Upper lobe of left lung (tissue), 4 donors: Measurements from ENCODE around the gene CPLANE1.

Source experiments
- POLR2A ChIP-seq, 4 donors: fragments of 450-650 bp; IDR thresholded peaks; one replicate each; pipeline ENCODE4 v1.5.1; 2016 to 2017; ENCODE audit warnings: antibody characterized with exemption in 4 of 4, mild to moderate bottlenecking in 2 of 4
- POLR2AphosphoS5 ChIP-seq, 2 donors: sonication (generic); formaldehyde crosslinking; IDR thresholded peaks; one replicate each; pipeline ENCODE4 v1.5.1; 2017; ENCODE audit warnings: antibody characterized with exemption in 2 of 2
- TF ChIP-seq, protein P1 (sequence below), 6 experiments: fragments of 450-650 bp in 4 of 6; fragments of 200-600 bp in 2 of 6; sonication (generic) in 2 of 6; IDR thresholded peaks; one replicate each; pipeline ENCODE4 v1.5.1; 2016 to 2019; ENCODE audit warnings: antibody characterized with exemption in 6 of 6

DNA sequence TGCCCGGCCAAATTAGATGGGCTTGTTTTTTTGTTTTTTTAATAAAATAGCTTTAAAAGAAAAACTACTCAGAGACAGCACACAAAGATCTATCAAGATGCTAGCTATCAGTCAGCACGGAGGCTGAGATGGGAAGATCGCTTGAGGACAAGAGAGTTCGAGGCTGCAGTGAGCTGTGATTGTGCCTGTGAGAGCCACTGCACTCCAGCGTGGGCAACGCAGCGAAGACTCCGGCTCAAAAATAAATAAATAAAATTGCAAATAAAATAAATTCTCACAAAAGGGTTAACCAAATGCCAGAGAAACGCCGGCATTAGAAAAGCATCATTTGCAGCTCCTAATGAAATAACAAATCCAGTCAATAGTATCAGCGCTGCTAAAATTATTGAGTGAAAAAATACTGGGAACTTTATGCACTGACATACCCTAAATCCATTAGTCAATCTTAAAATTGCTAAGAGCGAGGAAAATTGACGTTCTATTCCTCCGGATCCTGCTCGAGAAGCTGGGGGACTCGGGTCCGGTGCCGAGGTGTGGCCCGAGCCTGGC, 681 bp downstream of the CPLANE1 start:
- TF ChIP-seq, protein P1, sequence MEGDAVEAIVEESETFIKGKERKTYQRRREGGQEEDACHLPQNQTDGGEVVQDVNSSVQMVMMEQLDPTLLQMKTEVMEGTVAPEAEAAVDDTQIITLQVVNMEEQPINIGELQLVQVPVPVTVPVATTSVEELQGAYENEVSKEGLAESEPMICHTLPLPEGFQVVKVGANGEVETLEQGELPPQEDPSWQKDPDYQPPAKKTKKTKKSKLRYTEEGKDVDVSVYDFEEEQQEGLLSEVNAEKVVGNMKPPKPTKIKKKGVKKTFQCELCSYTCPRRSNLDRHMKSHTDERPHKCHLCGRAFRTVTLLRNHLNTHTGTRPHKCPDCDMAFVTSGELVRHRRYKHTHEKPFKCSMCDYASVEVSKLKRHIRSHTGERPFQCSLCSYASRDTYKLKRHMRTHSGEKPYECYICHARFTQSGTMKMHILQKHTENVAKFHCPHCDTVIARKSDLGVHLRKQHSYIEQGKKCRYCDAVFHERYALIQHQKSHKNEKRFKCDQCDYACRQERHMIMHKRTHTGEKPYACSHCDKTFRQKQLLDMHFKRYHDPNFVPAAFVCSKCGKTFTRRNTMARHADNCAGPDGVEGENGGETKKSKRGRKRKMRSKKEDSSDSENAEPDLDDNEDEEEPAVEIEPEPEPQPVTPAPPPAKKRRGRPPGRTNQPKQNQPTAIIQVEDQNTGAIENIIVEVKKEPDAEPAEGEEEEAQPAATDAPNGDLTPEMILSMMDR (IDR thresholded peaks at IDR 0.05) = no peak
- TF ChIP-seq POLR2A (IDR thresholded peaks at IDR 0.05) (no peak), POLR2AphosphoS5 (IDR thresholded peaks at IDR 0.05) (no peak)
